GM18951 (cell line): Measurements from ENCODE around the gene UBE2S.

Source experiments
- POLR2A ChIP-seq: IDR thresholded peaks from 4 replicates; pipeline ENCODE4 v1.6.1; 2011; ENCODE audit warnings: mild to moderate bottlenecking; ENCODE audit not compliant: insufficient read length, insufficient read depth; ENCODE audit errors: extremely low read depth
- in situ Hi-C: fragments of 300-500 bp; cut with MboI; formaldehyde crosslinking; loops from one replicate; pipeline ENCODE4 v1.12.0; 2022; ENCODE audit warnings: low sequenced_read_pairs, mixed read lengths, inconsistent platforms; ENCODE audit not compliant: unreplicated experiment

Gene UBE2S

GRCh38 chr19:55444646-55445045 is 37.1 kb upstream of the UBE2S start:
- TF ChIP-seq POLR2A, result no peak
- in situ Hi-C loops, result no loop called here

- TF ChIP-seq POLR2A, result no peak
- in situ Hi-C loops, result no loop called here
These were observed 36.4 kb upstream of the UBE2S start for GRCh38 chr19:55443824-55444480.

GRCh38 chr19:55443045-55443823 is 35.6 kb upstream of the UBE2S start, which contains the start of gene SHISA7:
Gene SHISA7 (minus strand): TSS chr19:55443300. CDS start chr19:55442863, 437 bp downstream.
- in situ Hi-C loops, result no loop called here
- no peak for TF ChIP-seq POLR2A

- no peak for TF ChIP-seq POLR2A
- in situ Hi-C loops, result no loop called here
These were observed 34.9 kb upstream of the UBE2S start for GRCh38 chr19:55442372-55442961.

DNA sequence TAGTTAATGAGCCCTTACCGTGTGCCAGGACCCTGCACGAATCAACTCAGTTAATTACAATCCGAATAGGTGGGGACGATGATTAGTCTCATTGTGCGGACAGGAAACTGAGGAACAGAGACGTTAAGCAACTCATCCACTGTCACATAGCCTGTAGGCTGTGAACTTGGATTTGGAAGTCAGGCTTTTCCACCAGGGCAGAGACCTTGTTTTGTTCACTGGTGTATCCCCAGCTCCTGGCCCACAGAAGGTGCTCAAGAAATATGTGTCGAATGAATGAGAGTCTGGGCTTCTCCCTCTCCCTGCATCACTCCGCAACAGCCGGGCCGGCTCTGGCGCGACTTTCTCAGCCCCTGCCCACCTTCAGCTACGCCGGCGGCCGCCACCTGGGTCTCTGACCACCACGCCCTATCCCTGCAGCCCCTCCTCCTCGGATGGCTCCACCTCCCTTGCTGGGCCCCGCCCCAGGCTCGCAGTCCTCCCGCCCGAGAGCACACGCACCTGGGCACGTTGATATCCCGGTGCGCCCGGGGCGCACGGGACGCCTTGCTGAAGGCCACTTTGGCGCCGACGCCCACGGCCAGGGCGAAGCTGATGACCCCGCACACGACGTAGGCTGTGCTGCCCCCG is 34.2 kb upstream of the UBE2S start:
- in situ Hi-C loops, result no loop called here
- no peak for TF ChIP-seq POLR2A

DNA sequence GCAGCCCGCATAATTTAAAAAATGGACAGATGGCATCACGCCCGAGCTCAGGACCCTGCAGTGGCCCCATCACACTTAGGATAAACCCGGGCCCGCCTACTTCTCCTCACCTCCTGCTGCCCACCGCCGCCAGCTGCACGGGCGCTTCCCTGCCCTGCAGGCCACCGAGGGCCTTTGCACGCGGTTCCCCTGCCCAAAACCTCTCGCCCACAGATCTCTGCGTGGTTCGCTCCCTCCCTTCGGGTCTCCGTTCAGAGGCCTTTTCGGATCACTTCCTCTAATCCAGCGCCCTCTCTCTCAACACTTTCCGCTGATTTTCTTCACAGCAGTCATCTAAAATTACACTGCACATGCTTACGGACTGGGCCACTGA is 33.7 kb upstream of the UBE2S start:
- no peak for TF ChIP-seq POLR2A
- in situ Hi-C loops, result no loop called here

- in situ Hi-C loops, result no loop called here
These were observed 33.0 kb upstream of the UBE2S start for GRCh38 chr19:55440411-55441105.

GRCh38 chr19:55439052-55439451 is 31.5 kb upstream of the UBE2S start:
- in situ Hi-C loops, result no loop called here
- TF ChIP-seq POLR2A, result no peak

More at GRCh38 chr19:55440411-55441105, 33.0 kb upstream of the UBE2S start:
- TF ChIP-seq POLR2A, result no peak

DNA sequence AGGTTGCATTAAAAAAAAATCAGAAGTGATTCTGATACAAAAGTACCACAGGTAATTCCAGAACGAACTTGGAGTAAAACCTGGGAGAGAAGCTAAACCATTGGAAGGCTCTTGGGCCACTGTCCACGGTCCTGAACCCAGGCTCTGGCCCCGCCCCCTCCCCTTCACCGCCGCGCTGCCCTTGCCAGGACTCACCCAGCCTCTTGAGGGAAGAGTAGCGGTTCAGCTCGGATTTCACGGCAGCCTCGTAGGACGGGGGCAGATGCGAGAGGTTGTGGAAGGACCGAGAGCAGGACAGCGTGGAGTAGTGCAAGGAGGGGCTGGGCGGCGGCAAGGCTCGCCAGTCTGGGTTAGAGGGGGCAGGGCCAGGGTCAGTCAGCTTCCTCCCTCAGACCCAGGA is 29.8 kb upstream of the UBE2S start:
- in situ Hi-C loops, result no loop called here
- TF ChIP-seq POLR2A, result no peak

GRCh38 chr19:55436847-55437246 is 29.3 kb upstream of the UBE2S start:
- in situ Hi-C loops, result no loop called here
- TF ChIP-seq POLR2A, result no peak

DNA sequence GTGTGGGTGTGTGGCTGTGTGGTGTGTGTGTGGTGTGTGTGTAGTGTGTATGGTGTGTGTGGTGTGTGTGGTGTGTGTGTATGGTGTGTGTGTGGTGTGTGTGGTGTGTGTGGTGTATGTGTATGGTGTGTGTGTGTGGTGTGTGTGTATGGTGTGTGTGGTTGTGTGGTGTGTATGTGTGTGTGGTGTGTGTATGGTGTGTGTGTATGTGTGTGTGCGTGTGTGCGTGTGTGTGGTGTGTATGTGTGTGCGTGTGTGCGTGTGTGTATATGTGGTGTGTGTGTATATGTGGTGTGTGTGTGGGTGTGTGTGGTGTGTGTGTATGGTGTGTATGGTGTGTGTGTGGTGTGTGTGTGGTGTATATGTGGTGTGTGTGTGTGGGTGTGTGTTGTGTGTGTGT is 27.4 kb upstream of the UBE2S start:
- TF ChIP-seq POLR2A, result no peak
- in situ Hi-C loops, result no loop called here

DNA sequence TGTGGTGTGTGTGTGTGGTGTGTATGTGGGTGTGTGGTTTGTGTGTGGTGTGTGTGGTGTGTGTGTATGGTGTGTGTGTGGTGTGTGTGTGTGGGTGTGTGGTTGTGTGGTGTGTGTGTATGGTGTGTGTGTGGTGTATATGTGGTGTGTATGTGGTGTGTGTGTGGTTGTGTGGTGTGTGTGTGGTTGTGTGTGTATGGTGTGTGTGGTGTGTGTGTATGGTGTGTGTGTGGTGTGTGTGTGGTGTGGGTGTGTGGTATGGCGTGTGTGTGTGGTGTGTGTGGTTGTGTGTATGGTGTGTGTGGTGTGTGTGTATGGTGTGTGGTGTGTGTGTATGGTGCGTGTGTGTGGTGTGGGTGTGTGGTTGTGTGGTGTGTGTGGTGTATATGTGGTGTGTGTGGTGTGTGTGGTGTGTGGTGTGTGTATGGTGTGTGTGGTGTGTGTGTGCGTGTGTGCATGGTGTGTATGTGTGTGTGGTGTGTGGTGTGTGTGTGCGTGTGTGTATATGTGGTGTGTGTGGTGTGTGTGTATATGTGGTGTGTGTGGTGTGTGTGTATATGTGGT is 26.9 kb upstream of the UBE2S start:
- in situ Hi-C loops, result no loop called here
- no peak for TF ChIP-seq POLR2A
